ENCODE data around the gene CDC42BPB.

DNA sequence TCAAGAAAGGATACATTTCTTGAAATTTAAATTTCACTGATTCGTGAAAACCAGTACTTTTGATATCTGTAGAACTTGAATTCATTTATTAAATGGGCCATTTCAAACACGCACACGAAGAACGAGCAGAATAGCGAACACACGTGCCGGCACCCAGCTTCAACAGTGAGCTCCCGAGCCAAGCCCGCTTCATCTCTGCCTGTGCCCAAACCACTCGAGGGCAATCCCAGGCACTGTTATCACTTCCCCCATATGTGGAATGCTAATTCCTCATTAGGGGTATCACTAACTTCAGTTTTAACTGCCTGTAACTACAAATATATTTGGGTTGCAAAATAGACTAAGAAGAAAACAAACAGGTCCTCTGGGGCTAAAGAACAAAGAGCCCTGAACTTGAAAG, 86.9 kb downstream of the CDC42BPB start:
- TF ChIP-seq, protein P1, sequence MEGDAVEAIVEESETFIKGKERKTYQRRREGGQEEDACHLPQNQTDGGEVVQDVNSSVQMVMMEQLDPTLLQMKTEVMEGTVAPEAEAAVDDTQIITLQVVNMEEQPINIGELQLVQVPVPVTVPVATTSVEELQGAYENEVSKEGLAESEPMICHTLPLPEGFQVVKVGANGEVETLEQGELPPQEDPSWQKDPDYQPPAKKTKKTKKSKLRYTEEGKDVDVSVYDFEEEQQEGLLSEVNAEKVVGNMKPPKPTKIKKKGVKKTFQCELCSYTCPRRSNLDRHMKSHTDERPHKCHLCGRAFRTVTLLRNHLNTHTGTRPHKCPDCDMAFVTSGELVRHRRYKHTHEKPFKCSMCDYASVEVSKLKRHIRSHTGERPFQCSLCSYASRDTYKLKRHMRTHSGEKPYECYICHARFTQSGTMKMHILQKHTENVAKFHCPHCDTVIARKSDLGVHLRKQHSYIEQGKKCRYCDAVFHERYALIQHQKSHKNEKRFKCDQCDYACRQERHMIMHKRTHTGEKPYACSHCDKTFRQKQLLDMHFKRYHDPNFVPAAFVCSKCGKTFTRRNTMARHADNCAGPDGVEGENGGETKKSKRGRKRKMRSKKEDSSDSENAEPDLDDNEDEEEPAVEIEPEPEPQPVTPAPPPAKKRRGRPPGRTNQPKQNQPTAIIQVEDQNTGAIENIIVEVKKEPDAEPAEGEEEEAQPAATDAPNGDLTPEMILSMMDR (IDR thresholded peaks at IDR 0.05; ENCODE audit: low read length): no peak
- TF ChIP-seq EZH2phosphoT487 (IDR thresholded peaks at IDR 0.05; ENCODE audit: low read length): no peak
